Measurements from ENCODE around the gene MAP3K9. TPM values are rescaled to one million over a fixed set of nuclear protein-coding genes. Genes with fewer than 3 reads are reported as not detected.

The MAP3K9 gene
- total RNA-seq, 1 donor from 2014 or later, result 10.3 TPM

- no peaks in the 10 kb centered on the region for H3K36me3 Mint-ChIP-seq (ENCODE audit: low read depth)
- no peak for DNase-seq (ENCODE audit: low read depth, low spot score)
- no peak overlapping the region for H3K27ac Mint-ChIP-seq (ENCODE audit: unreplicated experiment)
- H3K4me3 Mint-ChIP-seq, result no peak overlapping the region
- H3K27me3 Mint-ChIP-seq (ENCODE audit: low read depth), result no peaks in the 10 kb centered on the region
- TF ChIP-seq CTCF (conservative IDR thresholded peaks at IDR 0.05), result no peak
- H3K4me1 Mint-ChIP-seq, result no peaks in the 10 kb centered on the region
- no peaks in the 10 kb centered on the region for H3K9me3 Mint-ChIP-seq
These were observed 86.0 kb downstream of the MAP3K9 start for GRCh38 chr14:70723276-70723675.

DNA sequence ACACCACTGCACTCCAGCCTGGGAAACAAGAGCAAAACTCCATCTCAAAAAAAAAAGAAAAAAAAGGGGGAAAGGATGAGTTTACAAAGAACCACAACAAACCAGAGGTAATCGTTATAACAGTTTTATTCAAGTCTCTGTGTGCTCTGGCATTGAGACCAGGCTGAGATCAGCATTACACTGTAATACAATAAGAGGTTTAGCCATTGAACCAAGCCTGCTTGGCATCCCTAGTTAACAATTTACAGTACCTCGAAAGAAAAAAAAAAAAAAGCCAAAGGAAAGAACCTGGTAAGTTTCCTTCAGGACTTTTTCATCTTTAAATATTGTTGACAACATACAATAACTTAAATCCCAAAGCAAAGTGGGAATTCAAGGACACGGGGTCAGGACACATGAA is 86.9 kb downstream of the MAP3K9 start:
- Mint-ChIP-seq H3K4me1 (no peaks in the 10 kb centered on the region), H3K27ac (ENCODE audit: unreplicated experiment) (no peak overlapping the region), H3K27me3 (ENCODE audit: low read depth) (no peaks in the 10 kb centered on the region), H3K4me3 (no peak overlapping the region), H3K9me3 (no peaks in the 10 kb centered on the region), H3K36me3 (ENCODE audit: low read depth) (no peaks in the 10 kb centered on the region)
- no peak for DNase-seq (ENCODE audit: low read depth, low spot score)
- no peak for TF ChIP-seq CTCF (conservative IDR thresholded peaks at IDR 0.05)

DNA sequence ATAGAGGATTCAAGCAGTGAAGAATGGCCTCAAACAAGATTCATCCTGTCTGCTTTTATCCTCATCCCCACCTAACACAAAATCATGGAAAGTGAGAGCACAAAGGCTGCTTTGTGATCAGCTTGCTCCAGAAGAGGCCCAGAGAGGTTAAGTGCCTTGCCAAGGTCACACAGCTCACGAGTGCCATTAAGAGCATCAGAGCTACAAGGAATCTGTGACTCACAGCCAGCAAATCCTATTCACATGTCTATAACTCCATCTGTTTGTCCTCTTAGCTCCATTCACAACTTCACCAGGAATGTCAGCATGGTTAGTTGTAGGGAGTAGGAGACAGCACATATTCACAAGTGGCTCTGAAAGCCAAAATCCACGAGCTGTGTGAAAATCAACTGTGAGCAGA is 87.8 kb downstream of the MAP3K9 start:
- no peak overlapping the region for H3K4me3 Mint-ChIP-seq
- H3K4me1 Mint-ChIP-seq, result no peaks in the 10 kb centered on the region
- peak overlapping the region; percentile 47 for H3K27ac Mint-ChIP-seq (ENCODE audit: unreplicated experiment)
- H3K27me3 Mint-ChIP-seq (ENCODE audit: low read depth), result peaks cover 4% of the 10 kb centered on the region
- no peak for TF ChIP-seq CTCF (conservative IDR thresholded peaks at IDR 0.05)
- DNase-seq (ENCODE audit: low read depth, low spot score), result no peak
- H3K9me3 Mint-ChIP-seq, result no peaks in the 10 kb centered on the region
- no peaks in the 10 kb centered on the region for H3K36me3 Mint-ChIP-seq (ENCODE audit: low read depth)

DNA sequence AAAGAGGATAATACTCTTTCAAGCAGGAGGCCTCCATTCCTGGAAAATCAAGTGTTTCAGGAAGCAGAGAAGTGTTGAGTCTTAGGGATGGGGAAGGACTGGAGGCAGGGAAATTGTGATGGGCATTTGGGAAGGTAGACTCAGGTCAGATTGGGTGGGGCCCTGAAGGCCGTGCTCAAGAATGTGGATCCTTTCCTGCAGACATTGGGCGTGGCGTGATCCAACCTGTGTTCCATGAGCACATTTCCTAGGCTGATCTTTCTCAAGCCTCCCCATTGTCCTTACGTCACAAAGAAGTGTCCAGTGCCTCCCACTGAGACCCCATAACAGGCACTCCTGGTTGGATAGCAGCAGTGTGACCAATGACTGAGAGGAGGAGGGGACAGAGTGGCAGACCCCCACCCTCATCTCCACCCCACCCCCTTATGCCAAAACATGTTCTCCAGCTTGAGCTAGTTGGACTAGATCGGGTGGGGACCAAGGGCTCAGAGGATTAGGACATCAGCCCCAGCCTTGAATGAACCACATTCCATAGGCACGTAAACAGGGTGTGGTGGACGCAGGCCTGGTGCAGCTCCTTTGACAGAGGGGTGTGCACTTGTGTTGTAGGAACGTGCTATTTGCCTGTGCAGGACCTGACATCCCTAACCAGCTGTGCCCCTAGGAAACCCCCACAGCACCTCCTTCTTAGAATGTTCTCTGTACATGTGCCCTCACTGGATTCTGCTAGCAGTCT is 90.8 kb downstream of the MAP3K9 start:
- Mint-ChIP-seq H3K27me3 (ENCODE audit: low read depth) (peaks cover 15% of the 10 kb centered on the region), H3K27ac (ENCODE audit: unreplicated experiment) (no peak overlapping the region), H3K4me3 (no peak overlapping the region), H3K36me3 (ENCODE audit: low read depth) (no peaks in the 10 kb centered on the region), H3K4me1 (peaks cover 5% of the 10 kb centered on the region), H3K9me3 (no peaks in the 10 kb centered on the region)
- no peak for DNase-seq (ENCODE audit: low read depth, low spot score)
- TF ChIP-seq CTCF (conservative IDR thresholded peaks at IDR 0.05), result no peak

- no peaks in the 10 kb centered on the region for H3K9me3 Mint-ChIP-seq
- H3K27me3 Mint-ChIP-seq (ENCODE audit: low read depth), result peaks cover 15% of the 10 kb centered on the region
- no peaks in the 10 kb centered on the region for H3K36me3 Mint-ChIP-seq (ENCODE audit: low read depth)
- no peak for TF ChIP-seq CTCF (conservative IDR thresholded peaks at IDR 0.05)
- H3K4me3 Mint-ChIP-seq, result no peak overlapping the region
- no peak overlapping the region for H3K27ac Mint-ChIP-seq (ENCODE audit: unreplicated experiment)
- DNase-seq (ENCODE audit: low read depth, low spot score), result no peak
- H3K4me1 Mint-ChIP-seq, result peaks cover 5% of the 10 kb centered on the region
These were observed 92.4 kb downstream of the MAP3K9 start for GRCh38 chr14:70716958-70717357.
